ENCODE data around the gene EGFR. TPM values are rescaled to one million over a fixed set of nuclear protein-coding genes. Genes with fewer than 3 reads are reported as not detected.

EGFR gene
- total and polyA plus RNA-seq, 12 donors = 7.0 to 111 (median 71.6) TPM

DNA sequence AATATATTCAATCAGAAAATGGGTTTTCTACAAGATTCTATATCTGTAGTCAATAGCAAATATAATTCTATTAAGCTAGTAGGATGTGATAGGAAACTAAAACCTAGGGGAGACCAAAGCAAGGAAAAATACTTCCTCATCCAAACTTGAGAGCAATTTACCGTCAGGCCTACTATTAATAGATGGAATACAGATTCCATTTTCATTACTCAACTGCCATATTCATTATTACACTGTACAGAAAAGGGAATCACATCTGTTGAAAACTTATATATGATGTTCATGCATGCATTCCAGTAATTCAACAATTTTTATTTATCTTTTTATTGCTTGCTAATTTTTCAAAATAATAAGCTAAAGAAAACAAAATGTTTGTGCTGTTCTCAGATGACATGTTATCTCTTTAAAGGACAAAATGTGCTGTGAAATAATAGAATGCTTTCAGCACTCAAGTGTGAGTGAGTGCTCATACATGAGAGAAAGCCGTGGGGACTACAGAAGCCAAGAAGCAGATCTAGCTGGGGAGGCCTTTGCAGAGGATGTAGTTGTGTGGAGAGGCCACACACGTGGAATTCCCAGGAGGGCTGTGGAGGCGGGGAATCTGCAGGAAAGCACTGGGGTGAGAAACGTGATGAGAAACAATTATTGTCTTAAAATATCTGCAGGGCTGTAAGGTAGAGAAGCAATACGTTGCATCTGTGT lies 110.0 kb downstream of the EGFR start:
- Histone ChIP-seq H3K9me3 (replicated peaks in 1 of 3) (no peaks in the 10 kb centered on the region), H3K4me3 (no peak overlapping the region), H3K36me3 (replicated peaks in 1 of 2) (no peaks in the 10 kb centered on the region), H3K4me1 (replicated peaks in 1 of 2) (peaks cover 26 to 53% of the 10 kb centered on the region in 2 donors), H3K27ac (peak overlapping the region in 4 of 5 donors; percentile 15 to 81 (median 44)), H3K27me3 (no peaks in the 10 kb centered on the region)
- WGBS, 4 donors = 44 to 55% (median 49%) methylated on average over 6 of the region's 6 CpGs
- TF ChIP-seq POLR2A (IDR thresholded peaks at IDR 0.05) = no peak
- TF ChIP-seq, protein P1, sequence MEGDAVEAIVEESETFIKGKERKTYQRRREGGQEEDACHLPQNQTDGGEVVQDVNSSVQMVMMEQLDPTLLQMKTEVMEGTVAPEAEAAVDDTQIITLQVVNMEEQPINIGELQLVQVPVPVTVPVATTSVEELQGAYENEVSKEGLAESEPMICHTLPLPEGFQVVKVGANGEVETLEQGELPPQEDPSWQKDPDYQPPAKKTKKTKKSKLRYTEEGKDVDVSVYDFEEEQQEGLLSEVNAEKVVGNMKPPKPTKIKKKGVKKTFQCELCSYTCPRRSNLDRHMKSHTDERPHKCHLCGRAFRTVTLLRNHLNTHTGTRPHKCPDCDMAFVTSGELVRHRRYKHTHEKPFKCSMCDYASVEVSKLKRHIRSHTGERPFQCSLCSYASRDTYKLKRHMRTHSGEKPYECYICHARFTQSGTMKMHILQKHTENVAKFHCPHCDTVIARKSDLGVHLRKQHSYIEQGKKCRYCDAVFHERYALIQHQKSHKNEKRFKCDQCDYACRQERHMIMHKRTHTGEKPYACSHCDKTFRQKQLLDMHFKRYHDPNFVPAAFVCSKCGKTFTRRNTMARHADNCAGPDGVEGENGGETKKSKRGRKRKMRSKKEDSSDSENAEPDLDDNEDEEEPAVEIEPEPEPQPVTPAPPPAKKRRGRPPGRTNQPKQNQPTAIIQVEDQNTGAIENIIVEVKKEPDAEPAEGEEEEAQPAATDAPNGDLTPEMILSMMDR (IDR thresholded peaks at IDR 0.05) = no peak
- DNase-seq = peak in 1 of 7 donors; percentile 17
- intact Hi-C loops (cut with DNase I) = no loop called here

- no peaks in the 10 kb centered on the region for H3K36me3 ChIP-seq (replicated peaks in 1 of 2)
- no peak overlapping the region for H3K4me3 ChIP-seq
- H3K27ac ChIP-seq = peak overlapping the region in 4 of 5 donors; percentile 15 to 81 (median 44)
- TF ChIP-seq, protein P1 (IDR thresholded peaks at IDR 0.05) = no peak
- TF ChIP-seq POLR2A (IDR thresholded peaks at IDR 0.05) = no peak
- intact Hi-C loops (cut with DNase I) = no loop called here
- DNase-seq = peak in 1 of 7 donors; percentile 9
- peaks cover 26 to 53% of the 10 kb centered on the region in 2 donors for H3K4me1 ChIP-seq (replicated peaks in 1 of 2)
- WGBS, 4 donors = 70 to 73% (median 71%) methylated on average over 8 of the region's 8 CpGs
- no peaks in the 10 kb centered on the region for H3K9me3 ChIP-seq (replicated peaks in 1 of 3)
- no peaks in the 10 kb centered on the region for H3K27me3 ChIP-seq
These were observed 111.0 kb downstream of the EGFR start for GRCh38 chr7:55129541-55130394.

DNA sequence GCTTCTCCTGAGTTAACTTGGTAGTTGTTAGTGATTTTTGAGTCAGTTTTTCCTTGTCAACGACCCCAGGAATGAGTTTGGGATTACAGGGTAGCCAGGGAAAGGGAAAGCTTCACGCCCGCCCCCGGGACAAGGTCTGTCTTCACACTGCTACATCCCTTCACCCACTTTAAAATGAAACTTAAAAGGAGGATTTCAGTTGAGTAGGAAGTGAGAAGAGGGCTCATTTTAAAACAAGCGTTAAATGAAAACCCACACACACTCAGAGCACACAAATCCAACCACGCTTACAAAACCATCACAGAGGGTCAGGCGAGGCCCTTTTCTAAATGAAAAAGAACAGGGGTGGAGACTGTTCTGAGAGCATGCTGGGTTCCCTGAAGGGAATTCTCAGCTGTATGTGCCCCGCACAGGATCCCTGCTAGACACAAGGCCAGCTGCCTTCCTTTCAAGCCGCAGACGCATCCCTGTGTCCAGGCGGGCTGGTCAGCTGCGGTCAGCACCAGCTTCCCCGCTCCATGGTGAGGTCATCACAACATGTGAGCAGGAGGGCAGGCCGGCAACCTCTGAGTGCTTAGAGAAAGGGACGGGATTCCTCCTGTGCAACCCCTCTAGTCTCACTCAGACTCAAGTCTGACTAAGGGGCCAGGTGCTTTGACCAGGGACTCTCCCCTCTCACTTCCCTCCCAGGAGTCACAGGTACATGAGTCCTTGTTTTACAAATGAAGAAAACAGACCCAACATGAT lies 111.8 kb downstream of the EGFR start:
- H3K27ac ChIP-seq = peak overlapping the region in 4 of 5 donors; percentile 15 to 81 (median 44)
- intact Hi-C loops (cut with DNase I) = no loop called here
- H3K9me3 ChIP-seq (replicated peaks in 1 of 3) = no peaks in the 10 kb centered on the region
- H3K36me3 ChIP-seq (replicated peaks in 1 of 2) = no peaks in the 10 kb centered on the region
- no peak overlapping the region for H3K4me3 ChIP-seq
- TF ChIP-seq, protein P1 (IDR thresholded peaks at IDR 0.05) = no peak
- TF ChIP-seq POLR2A (IDR thresholded peaks at IDR 0.05) = no peak
- no peaks in the 10 kb centered on the region for H3K27me3 ChIP-seq
- H3K4me1 ChIP-seq (replicated peaks in 1 of 2) = peaks cover 26 to 53% of the 10 kb centered on the region in 2 donors
- 62 to 73% (median 72%) methylated on average over 12 to 15 of the region's 15 CpGs for WGBS, 4 donors
- peak in 2 of 7 donors; percentile 22 to 53 for DNase-seq

Measured in adrenal gland (tissue), 12 donors.